H9 (cell line): Measurements from ENCODE around the gene SLK. TPM values are rescaled to one million over a fixed set of nuclear protein-coding genes. Genes with fewer than 3 reads are reported as not detected.

ENCODE experiments used
- DNase-seq: peaks from one replicate; pipeline ENCODE4 v3.0.0-alpha.2; 2017
- H2AFZ ChIP-seq: one replicate; pipeline ENCODE4 v1.6.1; 2013; ENCODE audit warnings: mild to moderate bottlenecking, low read length, control low read depth, moderate library complexity
- H2AK5ac ChIP-seq: 2 replicates; pipeline ENCODE4 v1.6.1; 2013; ENCODE audit warnings: low read length, control low read depth, mixed read lengths; ENCODE audit not compliant: insufficient read length
- H2BK120ac ChIP-seq: one replicate; pipeline ENCODE4 v1.6.1; 2013; ENCODE audit warnings: low read depth, mild to moderate bottlenecking, low read length, control low read depth, inconsistent platforms; ENCODE audit not compliant: poor library complexity, severe bottlenecking
- H2BK12ac ChIP-seq: 2 replicates; pipeline ENCODE4 v1.6.1; 2013; ENCODE audit warnings: low read length, control low read depth, mixed read lengths, low read depth; ENCODE audit not compliant: insufficient read length
- H2BK15ac ChIP-seq: 2 replicates; pipeline ENCODE4 v1.6.1; 2013; ENCODE audit warnings: low read depth, low read length, control low read depth
- H2BK20ac ChIP-seq: one replicate; pipeline ENCODE4 v1.6.1; 2013; ENCODE audit warnings: low read depth, mild to moderate bottlenecking, low read length, control low read depth, inconsistent platforms; ENCODE audit not compliant: poor library complexity, severe bottlenecking
- H2BK5ac ChIP-seq: 2 replicates; pipeline ENCODE4 v1.6.1; 2013; ENCODE audit warnings: low read length, control low read depth, mixed read lengths; ENCODE audit not compliant: insufficient read length
- H3K14ac ChIP-seq: 2 replicates; pipeline ENCODE4 v1.6.1; 2013; ENCODE audit warnings: low read length, control low read depth; ENCODE audit not compliant: insufficient read depth
- H3K18ac ChIP-seq: 2 replicates; pipeline ENCODE4 v1.6.1; 2013; ENCODE audit warnings: low read depth, mild to moderate bottlenecking, mixed read lengths, low read length, control low read depth; ENCODE audit not compliant: insufficient read length
- H3K23ac ChIP-seq: 2 replicates; pipeline ENCODE4 v1.6.1; 2013; ENCODE audit warnings: low read length, control low read depth, mixed read lengths, low read depth; ENCODE audit not compliant: insufficient read length
- H3K23me2 ChIP-seq: 2 replicates; pipeline ENCODE4 v1.6.1; 2013; ENCODE audit warnings: low read depth, mild to moderate bottlenecking, mixed read lengths, low read length, control low read depth; ENCODE audit not compliant: insufficient read length, poor library complexity, severe bottlenecking
- H3K27ac ChIP-seq: 2 replicates; pipeline ENCODE4 v1.5.1; 2013; ENCODE audit warnings: low read length, control low read depth, mixed read lengths, low read depth; ENCODE audit not compliant: insufficient read length
- H3K27me3 ChIP-seq: 2 replicates; pipeline ENCODE4 v1.6.1; 2013; ENCODE audit warnings: low read length, control low read depth, inconsistent platforms; ENCODE audit not compliant: insufficient read depth
- H3K4ac ChIP-seq: 2 replicates; pipeline ENCODE4 v1.6.1; 2013; ENCODE audit warnings: low read depth, mild to moderate bottlenecking, control low read depth, inconsistent platforms, low read length, moderate library complexity
- H3K4me1 ChIP-seq: 2 replicates; pipeline ENCODE4 v1.6.1; 2013; ENCODE audit warnings: low read length, control low read depth, inconsistent platforms; ENCODE audit not compliant: insufficient read depth
- H3K4me2 ChIP-seq: 2 replicates; pipeline ENCODE4 v1.6.1; 2013; ENCODE audit warnings: low read length, control low read depth, mixed read lengths; ENCODE audit not compliant: insufficient read length, insufficient read depth
- H3K56ac ChIP-seq: 2 replicates; pipeline ENCODE4 v1.6.1; 2013; ENCODE audit warnings: low read depth, mild to moderate bottlenecking, mixed read lengths, low read length, control low read depth; ENCODE audit not compliant: insufficient read length
- H3K79me1 ChIP-seq: 2 replicates; pipeline ENCODE4 v1.6.1; 2013; ENCODE audit warnings: low read depth, mild to moderate bottlenecking, moderate library complexity, low read length, control low read depth, inconsistent platforms; ENCODE audit not compliant: insufficient read depth, poor library complexity, severe bottlenecking
- H3K79me2 ChIP-seq: 2 replicates; pipeline ENCODE4 v1.6.1; 2013; ENCODE audit warnings: low read length, control low read depth, inconsistent platforms; ENCODE audit not compliant: insufficient read depth
- H3K9ac ChIP-seq: 2 replicates; pipeline ENCODE4 v1.6.1; 2013; ENCODE audit warnings: low read length, control low read depth, mixed read lengths; ENCODE audit not compliant: insufficient read length; ENCODE audit errors: extremely low read depth
- H3K9me3 ChIP-seq: one replicate; pipeline ENCODE4 v1.6.1; 2013; ENCODE audit warnings: low read depth, low read length, inconsistent platforms; ENCODE audit not compliant: control insufficient read depth
- H3T11ph ChIP-seq: one replicate; pipeline ENCODE4 v1.6.1; 2013; ENCODE audit warnings: mild to moderate bottlenecking, low read length, control low read depth, inconsistent platforms
- H4K20me1 ChIP-seq: one replicate; pipeline ENCODE4 v1.6.1; 2013; ENCODE audit not compliant: control insufficient read depth, insufficient read length, insufficient read depth
- H4K5ac ChIP-seq: 2 replicates; pipeline ENCODE4 v1.6.1; 2013; ENCODE audit warnings: low read depth, mild to moderate bottlenecking, mixed read lengths, low read length, control low read depth; ENCODE audit not compliant: insufficient read length
- H4K8ac ChIP-seq: replicated peaks from 2 replicates; pipeline ENCODE4 v1.6.1; 2013; ENCODE audit warnings: low read length, control low read depth, mixed read lengths, low read depth; ENCODE audit not compliant: insufficient read length
- H4K91ac ChIP-seq: 2 replicates; pipeline ENCODE4 v1.6.1; 2013; ENCODE audit warnings: low read depth, mild to moderate bottlenecking, moderate library complexity, mixed read lengths, low read length, control low read depth; ENCODE audit not compliant: insufficient read length
- H3K27ac Mint-ChIP-seq, 3 experiments: 2 replicates in 2 of 3; 3 replicates in 1 of 3; pipeline ENCODE4 v1.8.0; 2020 to 2021; ENCODE audit warnings: mixed read lengths in 3 of 3, mild to moderate bottlenecking in 1 of 3, moderate library complexity in 1 of 3
- H3K27me3 Mint-ChIP-seq: 2 replicates; pipeline ENCODE4 v1.8.0; 2021; ENCODE audit warnings: low read depth, mild to moderate bottlenecking, moderate library complexity, mixed read lengths
- H3K36me3 Mint-ChIP-seq, 3 experiments: 2 replicates in 2 of 3; 3 replicates in 1 of 3; pipeline ENCODE4 v1.8.0; 2020 to 2021; ENCODE audit warnings: low read depth in 3 of 3, mixed read lengths in 3 of 3; ENCODE audit not compliant: insufficient read depth in 1 of 3
- H3K4me1 Mint-ChIP-seq, 2 experiments: 2 replicates each; pipeline ENCODE4 v1.8.0; 2020; ENCODE audit warnings: mixed read lengths in 2 of 2
- H3K4me3 Mint-ChIP-seq, 2 experiments: 2 replicates in 1 of 2; 3 replicates in 1 of 2; pipeline ENCODE4 v1.8.0; 2020 to 2021; ENCODE audit warnings: mild to moderate bottlenecking in 2 of 2, mixed read lengths in 2 of 2, moderate library complexity in 1 of 2
- H3K9me3 Mint-ChIP-seq, 2 experiments: 2 replicates in 1 of 2; 3 replicates in 1 of 2; pipeline ENCODE4 v1.8.0; 2020; ENCODE audit warnings: mild to moderate bottlenecking in 2 of 2, mixed read lengths in 2 of 2, moderate library complexity in 1 of 2
- WGBS: extraction: QIAGEN DNeasy Blood & Tissue Kit; methylation state at CpG from one replicate; pipeline ENCODE4 v1.1.7; 2013; ENCODE audit warnings: missing lambda C conversion rate, low lambda C conversion rate, mixed read lengths; ENCODE audit not compliant: insufficient read length; ENCODE audit errors: extremely low coverage; 5-methylcytosine and 5-hydroxymethylcytosine counted together
- total RNA-seq: library from RNA; stranded (reverse); gene quantifications from 2 replicates; pipeline ENCODE4 v1.2.1, GENCODE V29; 2021
- TF ChIP-seq, protein P1 (sequence below): fragments of 200-600 bp; sonication (generic); conservative IDR thresholded peaks from 3 replicates; pipeline ENCODE4 v1.8.0; 2021; ENCODE audit warnings: antibody characterized with exemption, mild to moderate bottlenecking

The SLK gene
- total RNA-seq, 1 experiment from 2014 or later = 21.0 TPM

DNA sequence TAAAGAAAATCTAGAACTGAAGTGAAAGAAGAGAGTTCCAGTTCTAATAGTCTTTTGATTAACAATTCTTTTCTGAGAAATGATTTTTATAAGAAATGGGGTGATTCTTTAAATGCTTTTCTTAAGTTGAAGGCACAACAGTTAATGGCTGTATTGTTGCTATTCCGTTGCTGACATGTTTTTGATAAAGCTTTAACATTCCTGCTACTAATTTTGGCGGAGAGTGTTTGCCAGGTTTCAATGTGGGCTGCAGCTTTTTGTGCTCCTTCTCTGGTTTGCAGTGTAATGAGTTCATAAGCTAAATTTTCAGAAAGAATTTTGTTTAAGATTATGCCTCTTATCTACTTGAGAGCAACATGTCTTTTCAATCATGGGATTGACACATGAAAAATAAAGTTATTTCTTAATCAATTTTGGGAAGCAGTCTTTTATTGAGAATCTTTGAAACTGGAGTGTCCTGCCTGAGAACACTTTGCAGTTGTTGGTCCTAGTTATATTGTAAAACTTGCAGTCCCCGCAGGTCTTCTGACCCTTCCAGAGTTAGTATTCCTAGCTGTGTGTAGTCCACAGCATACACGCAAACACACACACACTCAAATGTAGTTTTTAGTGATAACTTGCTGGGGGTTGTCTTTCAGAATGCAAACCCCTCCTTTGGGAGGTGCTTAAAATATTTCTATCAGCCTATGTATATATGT is 62.0 kb downstream of the SLK start:
- H2BK15ac ChIP-seq = no peak overlapping the region
- no peak overlapping the region for H3K14ac ChIP-seq
- TF ChIP-seq, protein P1, sequence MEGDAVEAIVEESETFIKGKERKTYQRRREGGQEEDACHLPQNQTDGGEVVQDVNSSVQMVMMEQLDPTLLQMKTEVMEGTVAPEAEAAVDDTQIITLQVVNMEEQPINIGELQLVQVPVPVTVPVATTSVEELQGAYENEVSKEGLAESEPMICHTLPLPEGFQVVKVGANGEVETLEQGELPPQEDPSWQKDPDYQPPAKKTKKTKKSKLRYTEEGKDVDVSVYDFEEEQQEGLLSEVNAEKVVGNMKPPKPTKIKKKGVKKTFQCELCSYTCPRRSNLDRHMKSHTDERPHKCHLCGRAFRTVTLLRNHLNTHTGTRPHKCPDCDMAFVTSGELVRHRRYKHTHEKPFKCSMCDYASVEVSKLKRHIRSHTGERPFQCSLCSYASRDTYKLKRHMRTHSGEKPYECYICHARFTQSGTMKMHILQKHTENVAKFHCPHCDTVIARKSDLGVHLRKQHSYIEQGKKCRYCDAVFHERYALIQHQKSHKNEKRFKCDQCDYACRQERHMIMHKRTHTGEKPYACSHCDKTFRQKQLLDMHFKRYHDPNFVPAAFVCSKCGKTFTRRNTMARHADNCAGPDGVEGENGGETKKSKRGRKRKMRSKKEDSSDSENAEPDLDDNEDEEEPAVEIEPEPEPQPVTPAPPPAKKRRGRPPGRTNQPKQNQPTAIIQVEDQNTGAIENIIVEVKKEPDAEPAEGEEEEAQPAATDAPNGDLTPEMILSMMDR = no peak
- no peaks in the 10 kb centered on the region for H3K27me3 ChIP-seq
- no peak overlapping the region for H3K9ac ChIP-seq
- H3K4ac ChIP-seq = no peak overlapping the region
- no peak overlapping the region for H4K5ac ChIP-seq
- Mint-ChIP-seq H3K4me3 (no peak overlapping the region), H3K9me3 (no peaks in the 10 kb centered on the region), H3K27ac (no peak overlapping the region), H3K27me3 (no peaks in the 10 kb centered on the region), H3K4me1 (peaks cover 31 to 36% of the 10 kb centered on the region in 2 experiments), H3K36me3 (peaks cover 0 to 14% (median 2%) of the 10 kb centered on the region in 3 experiments; a peak in 5 of 7 replicates)
- no peaks in the 10 kb centered on the region for H4K20me1 ChIP-seq
- H4K8ac ChIP-seq = no peak overlapping the region
- WGBS = no CpG with 5 or more reads among the region's 4 CpGs
- H2AFZ ChIP-seq = no peak overlapping the region
- H4K91ac ChIP-seq = no peak overlapping the region
- no peak overlapping the region for H3K18ac ChIP-seq
- H3K23me2 ChIP-seq = no peaks in the 10 kb centered on the region
- H3K4me1 ChIP-seq = peaks cover 4% of the 10 kb centered on the region; the same call in 1 of the 2 replicates
- no peak for DNase-seq
- no peak overlapping the region for H3K4me2 ChIP-seq
- H3K79me1 ChIP-seq = no peaks in the 10 kb centered on the region
- H3K27ac ChIP-seq = no peak overlapping the region
- no peak overlapping the region for H2AK5ac ChIP-seq
- H3T11ph ChIP-seq = no peak overlapping the region
- no peak overlapping the region for H3K56ac ChIP-seq
- no peak overlapping the region for H2BK5ac ChIP-seq
- H2BK20ac ChIP-seq = no peak overlapping the region
- H3K79me2 ChIP-seq = no peaks in the 10 kb centered on the region
- no peak overlapping the region for H3K23ac ChIP-seq
- no peak overlapping the region for H2BK12ac ChIP-seq
- H3K9me3 ChIP-seq = no peaks in the 10 kb centered on the region
- no peak overlapping the region for H2BK120ac ChIP-seq
